Measurements from ENCODE around the gene PFDN4.

The PFDN4 gene

DNA sequence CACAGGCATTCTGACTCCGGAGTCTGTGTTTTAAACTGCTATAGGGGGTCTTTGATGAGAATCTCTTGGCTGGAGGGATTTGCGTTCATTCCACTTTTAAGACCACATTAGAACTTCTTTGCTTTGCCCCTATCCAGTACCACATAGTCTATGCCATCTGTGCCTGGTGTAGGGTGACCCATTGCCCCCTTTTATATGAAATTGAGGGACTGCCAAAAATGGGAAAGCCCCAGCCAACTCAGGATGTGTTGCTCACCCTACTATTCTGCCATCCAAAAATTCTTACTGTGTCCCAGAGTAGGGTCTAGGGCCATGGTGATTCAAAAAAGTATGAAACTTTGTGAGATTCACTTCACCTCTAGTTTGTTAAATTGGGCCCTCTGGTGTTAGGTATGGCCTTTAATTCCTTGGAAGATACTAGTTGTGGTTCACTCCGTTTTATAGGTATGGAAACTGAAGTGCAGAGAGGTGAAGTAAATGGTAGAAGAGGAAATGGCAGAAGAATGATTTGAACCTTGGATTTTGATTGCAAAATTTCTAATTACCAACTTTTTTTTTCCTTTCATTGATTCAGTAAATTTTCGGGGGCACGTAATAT, 1.4 kb downstream of the PFDN4 start:
- no peak for ATAC-seq
- TF ChIP-seq, protein P1, sequence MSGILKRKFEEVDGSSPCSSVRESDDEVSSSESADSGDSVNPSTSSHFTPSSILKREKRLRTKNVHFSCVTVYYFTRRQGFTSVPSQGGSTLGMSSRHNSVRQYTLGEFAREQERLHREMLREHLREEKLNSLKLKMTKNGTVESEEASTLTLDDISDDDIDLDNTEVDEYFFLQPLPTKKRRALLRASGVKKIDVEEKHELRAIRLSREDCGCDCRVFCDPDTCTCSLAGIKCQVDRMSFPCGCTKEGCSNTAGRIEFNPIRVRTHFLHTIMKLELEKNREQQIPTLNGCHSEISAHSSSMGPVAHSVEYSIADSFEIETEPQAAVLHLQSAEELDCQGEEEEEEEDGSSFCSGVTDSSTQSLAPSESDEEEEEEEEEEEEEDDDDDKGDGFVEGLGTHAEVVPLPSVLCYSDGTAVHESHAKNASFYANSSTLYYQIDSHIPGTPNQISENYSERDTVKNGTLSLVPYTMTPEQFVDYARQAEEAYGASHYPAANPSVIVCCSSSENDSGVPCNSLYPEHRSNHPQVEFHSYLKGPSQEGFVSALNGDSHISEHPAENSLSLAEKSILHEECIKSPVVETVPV (CRISPR knock-in tag; IDR thresholded peaks at IDR 0.05): no peak
- TF ChIP-seq, protein P2, sequence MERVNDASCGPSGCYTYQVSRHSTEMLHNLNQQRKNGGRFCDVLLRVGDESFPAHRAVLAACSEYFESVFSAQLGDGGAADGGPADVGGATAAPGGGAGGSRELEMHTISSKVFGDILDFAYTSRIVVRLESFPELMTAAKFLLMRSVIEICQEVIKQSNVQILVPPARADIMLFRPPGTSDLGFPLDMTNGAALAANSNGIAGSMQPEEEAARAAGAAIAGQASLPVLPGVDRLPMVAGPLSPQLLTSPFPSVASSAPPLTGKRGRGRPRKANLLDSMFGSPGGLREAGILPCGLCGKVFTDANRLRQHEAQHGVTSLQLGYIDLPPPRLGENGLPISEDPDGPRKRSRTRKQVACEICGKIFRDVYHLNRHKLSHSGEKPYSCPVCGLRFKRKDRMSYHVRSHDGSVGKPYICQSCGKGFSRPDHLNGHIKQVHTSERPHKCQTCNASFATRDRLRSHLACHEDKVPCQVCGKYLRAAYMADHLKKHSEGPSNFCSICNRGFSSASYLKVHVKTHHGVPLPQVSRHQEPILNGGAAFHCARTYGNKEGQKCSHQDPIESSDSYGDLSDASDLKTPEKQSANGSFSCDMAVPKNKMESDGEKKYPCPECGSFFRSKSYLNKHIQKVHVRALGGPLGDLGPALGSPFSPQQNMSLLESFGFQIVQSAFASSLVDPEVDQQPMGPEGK (CRISPR knock-in tag; IDR thresholded peaks at IDR 0.05; ENCODE audit: borderline replicate concordance): no peak
- TF ChIP-seq ZNF565 (CRISPR knock-in tag; conservative IDR thresholded peaks at IDR 0.05; ENCODE audit: low read depth): no peak
- TF ChIP-seq, protein P3, sequence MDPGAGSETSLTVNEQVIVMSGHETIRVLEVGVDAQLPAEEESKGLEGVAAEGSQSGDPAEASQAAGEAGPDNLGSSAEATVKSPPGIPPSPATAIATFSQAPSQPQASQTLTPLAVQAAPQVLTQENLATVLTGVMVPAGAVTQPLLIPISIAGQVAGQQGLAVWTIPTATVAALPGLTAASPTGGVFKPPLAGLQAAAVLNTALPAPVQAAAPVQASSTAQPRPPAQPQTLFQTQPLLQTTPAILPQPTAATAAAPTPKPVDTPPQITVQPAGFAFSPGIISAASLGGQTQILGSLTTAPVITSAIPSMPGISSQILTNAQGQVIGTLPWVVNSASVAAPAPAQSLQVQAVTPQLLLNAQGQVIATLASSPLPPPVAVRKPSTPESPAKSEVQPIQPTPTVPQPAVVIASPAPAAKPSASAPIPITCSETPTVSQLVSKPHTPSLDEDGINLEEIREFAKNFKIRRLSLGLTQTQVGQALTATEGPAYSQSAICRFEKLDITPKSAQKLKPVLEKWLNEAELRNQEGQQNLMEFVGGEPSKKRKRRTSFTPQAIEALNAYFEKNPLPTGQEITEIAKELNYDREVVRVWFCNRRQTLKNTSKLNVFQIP (CRISPR knock-in tag; IDR thresholded peaks at IDR 0.05; ENCODE audit: borderline replicate concordance, low read depth): no peak
- no peak for TF ChIP-seq CSDC2 (CRISPR knock-in tag; IDR thresholded peaks at IDR 0.05)
- no peak for TF ChIP-seq GLIS3 (CRISPR knock-in tag; IDR thresholded peaks at IDR 0.05)
- TF ChIP-seq ZFP30 (CRISPR knock-in tag; IDR thresholded peaks at IDR 0.05): no peak
- TF ChIP-seq ZC3H10 (CRISPR knock-in tag; IDR thresholded peaks at IDR 0.05): no peak
- TF ChIP-seq, protein P4, sequence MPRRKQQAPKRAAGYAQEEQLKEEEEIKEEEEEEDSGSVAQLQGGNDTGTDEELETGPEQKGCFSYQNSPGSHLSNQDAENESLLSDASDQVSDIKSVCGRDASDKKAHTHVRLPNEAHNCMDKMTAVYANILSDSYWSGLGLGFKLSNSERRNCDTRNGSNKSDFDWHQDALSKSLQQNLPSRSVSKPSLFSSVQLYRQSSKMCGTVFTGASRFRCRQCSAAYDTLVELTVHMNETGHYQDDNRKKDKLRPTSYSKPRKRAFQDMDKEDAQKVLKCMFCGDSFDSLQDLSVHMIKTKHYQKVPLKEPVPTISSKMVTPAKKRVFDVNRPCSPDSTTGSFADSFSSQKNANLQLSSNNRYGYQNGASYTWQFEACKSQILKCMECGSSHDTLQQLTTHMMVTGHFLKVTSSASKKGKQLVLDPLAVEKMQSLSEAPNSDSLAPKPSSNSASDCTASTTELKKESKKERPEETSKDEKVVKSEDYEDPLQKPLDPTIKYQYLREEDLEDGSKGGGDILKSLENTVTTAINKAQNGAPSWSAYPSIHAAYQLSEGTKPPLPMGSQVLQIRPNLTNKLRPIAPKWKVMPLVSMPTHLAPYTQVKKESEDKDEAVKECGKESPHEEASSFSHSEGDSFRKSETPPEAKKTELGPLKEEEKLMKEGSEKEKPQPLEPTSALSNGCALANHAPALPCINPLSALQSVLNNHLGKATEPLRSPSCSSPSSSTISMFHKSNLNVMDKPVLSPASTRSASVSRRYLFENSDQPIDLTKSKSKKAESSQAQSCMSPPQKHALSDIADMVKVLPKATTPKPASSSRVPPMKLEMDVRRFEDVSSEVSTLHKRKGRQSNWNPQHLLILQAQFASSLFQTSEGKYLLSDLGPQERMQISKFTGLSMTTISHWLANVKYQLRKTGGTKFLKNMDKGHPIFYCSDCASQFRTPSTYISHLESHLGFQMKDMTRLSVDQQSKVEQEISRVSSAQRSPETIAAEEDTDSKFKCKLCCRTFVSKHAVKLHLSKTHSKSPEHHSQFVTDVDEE (CRISPR knock-in tag; IDR thresholded peaks at IDR 0.05): no peak
- no peak for TF ChIP-seq PPARA (CRISPR knock-in tag; IDR thresholded peaks at IDR 0.05; ENCODE audit: borderline replicate concordance)
- no peak for TF ChIP-seq ZNF70 (CRISPR knock-in tag; IDR thresholded peaks at IDR 0.05)

DNA sequence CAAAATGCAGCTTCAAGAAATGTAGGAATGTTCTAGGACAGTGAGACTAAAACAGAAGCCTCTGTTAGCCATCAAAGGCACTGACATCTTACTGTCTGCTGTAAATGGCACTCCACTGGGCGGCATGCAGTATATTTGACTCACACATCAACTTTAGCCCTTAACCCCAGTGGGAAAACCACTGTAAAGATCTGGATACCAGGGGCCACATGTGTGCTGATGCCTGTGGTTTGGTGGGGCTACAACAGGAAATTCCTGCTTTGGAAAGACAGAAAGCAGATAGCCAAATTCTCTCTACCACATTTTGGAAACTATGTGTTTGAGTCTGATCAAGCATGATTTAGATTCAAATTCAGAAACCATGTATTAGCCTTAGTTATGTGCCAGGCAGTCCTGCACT, 4.3 kb downstream of the PFDN4 start:
- no peak for ATAC-seq
- TF ChIP-seq TCF4 (CRISPR knock-in tag; IDR thresholded peaks at IDR 0.05; ENCODE audit: borderline replicate concordance): no peak
- no peak for TF ChIP-seq ESRRG (CRISPR knock-in tag; IDR thresholded peaks at IDR 0.05)
- no peak for TF ChIP-seq OSR1 (CRISPR knock-in tag; IDR thresholded peaks at IDR 0.05)
- TF ChIP-seq ZNF8 (CRISPR knock-in tag; IDR thresholded peaks at IDR 0.05): no peak
- no peak for TF ChIP-seq ISL1 (CRISPR knock-in tag; IDR thresholded peaks at IDR 0.05)
- no peak for TF ChIP-seq SNAI2 (CRISPR knock-in tag; IDR thresholded peaks at IDR 0.05)
- TF ChIP-seq PPARA (CRISPR knock-in tag; IDR thresholded peaks at IDR 0.05; ENCODE audit: borderline replicate concordance): no peak
- no peak for TF ChIP-seq GLIS3 (CRISPR knock-in tag; IDR thresholded peaks at IDR 0.05)
- TF ChIP-seq ZNF70 (CRISPR knock-in tag; IDR thresholded peaks at IDR 0.05): no peak
- no peak for TF ChIP-seq ARNTL (CRISPR knock-in tag; IDR thresholded peaks at IDR 0.05; ENCODE audit: borderline replicate concordance, low read depth)
- TF ChIP-seq ZNF565 (CRISPR knock-in tag; conservative IDR thresholded peaks at IDR 0.05; ENCODE audit: low read depth): no peak
- TF ChIP-seq BACH2 (CRISPR knock-in tag; IDR thresholded peaks at IDR 0.05; ENCODE audit: borderline replicate concordance): no peak
- TF ChIP-seq, protein P2 (CRISPR knock-in tag; IDR thresholded peaks at IDR 0.05; ENCODE audit: borderline replicate concordance): no peak
- TF ChIP-seq, protein P4 (CRISPR knock-in tag; IDR thresholded peaks at IDR 0.05): no peak
- no peak for TF ChIP-seq CREB5 (CRISPR knock-in tag; IDR thresholded peaks at IDR 0.05; ENCODE audit: low read depth)

Measured in SK-N-SH treated with all-trans-retinoic acid at 6 μM for 48 hours (cell line).